Trophoblast cell (in vitro differentiated cells and primary cell): Measurements from ENCODE around the gene TBPL1.

Experiments used
- DNase-seq, 2 donors: peaks; one replicate each; pipeline ENCODE4 v3.0.0-alpha.2; 2016
- H2AFZ ChIP-seq: 2 replicates; pipeline ENCODE4 v1.6.1; 2013; ENCODE audit warnings: low read length, moderate library complexity, mild to moderate bottlenecking; ENCODE audit not compliant: insufficient read depth, poor library complexity
- H2AK5ac ChIP-seq: 2 replicates; pipeline ENCODE4 v1.6.1; 2013; ENCODE audit warnings: mild to moderate bottlenecking, low read length
- H2BK120ac ChIP-seq: 2 replicates; pipeline ENCODE4 v1.6.1; 2013; ENCODE audit warnings: low read length, mild to moderate bottlenecking, moderate library complexity; ENCODE audit not compliant: insufficient read depth, poor library complexity
- H2BK12ac ChIP-seq: 2 replicates; pipeline ENCODE4 v1.6.1; 2013; ENCODE audit warnings: mild to moderate bottlenecking, low read length, moderate library complexity
- H2BK5ac ChIP-seq: 2 replicates; pipeline ENCODE4 v1.6.1; 2013; ENCODE audit warnings: low read length, low read depth, moderate library complexity, mild to moderate bottlenecking; ENCODE audit not compliant: poor library complexity
- H3K14ac ChIP-seq: 2 replicates; pipeline ENCODE4 v1.6.1; 2013; ENCODE audit warnings: mild to moderate bottlenecking, low read length
- H3K18ac ChIP-seq: 2 replicates; pipeline ENCODE4 v1.6.1; 2013; ENCODE audit warnings: mild to moderate bottlenecking, low read length
- H3K23ac ChIP-seq: 2 replicates; pipeline ENCODE4 v1.6.1; 2013; ENCODE audit warnings: low read length
- H3K27ac ChIP-seq: 2 replicates; pipeline ENCODE4 v1.5.1; 2013; ENCODE audit warnings: low read depth, mild to moderate bottlenecking, inconsistent platforms, low read length, moderate library complexity
- H3K27me3 ChIP-seq: 2 replicates; pipeline ENCODE4 v1.6.1; 2013; ENCODE audit warnings: inconsistent platforms, mild to moderate bottlenecking, low read length, moderate library complexity; ENCODE audit not compliant: insufficient read depth
- H3K36me3 ChIP-seq, 2 experiments: 1 replicate in 1 of 2; 2 replicates in 1 of 2; pipeline ENCODE4 v1.6.1; 2013; ENCODE audit warnings: low read length in 2 of 2, mild to moderate bottlenecking in 2 of 2, moderate library complexity in 1 of 2; ENCODE audit not compliant: insufficient read depth in 2 of 2, control insufficient read depth in 1 of 2
- H3K4ac ChIP-seq: 2 replicates; pipeline ENCODE4 v1.6.1; 2013; ENCODE audit warnings: low read depth, mild to moderate bottlenecking, low read length, moderate library complexity
- H3K4me1 ChIP-seq, 2 experiments: 1 replicate in 1 of 2; 2 replicates in 1 of 2; pipeline ENCODE4 v1.6.1; 2013; ENCODE audit warnings: low read length in 2 of 2, mild to moderate bottlenecking in 2 of 2, moderate library complexity in 1 of 2; ENCODE audit not compliant: insufficient read depth in 2 of 2, control insufficient read depth in 1 of 2
- H3K4me2 ChIP-seq: 2 replicates; pipeline ENCODE4 v1.6.1; 2013; ENCODE audit warnings: inconsistent platforms, mild to moderate bottlenecking, low read length, moderate library complexity
- H3K4me3 ChIP-seq: 2 replicates; pipeline ENCODE4 v1.5.1; 2013; ENCODE audit warnings: mild to moderate bottlenecking, low read depth, low read length, inconsistent platforms
- H3K79me1 ChIP-seq: one replicate; pipeline ENCODE4 v1.6.1; 2013; ENCODE audit warnings: low read length
- H3K79me2 ChIP-seq: 2 replicates; pipeline ENCODE4 v1.6.1; 2013; ENCODE audit warnings: low read length, mild to moderate bottlenecking; ENCODE audit not compliant: control insufficient read depth, insufficient read depth, poor library complexity
- H3K9ac ChIP-seq: 2 replicates; pipeline ENCODE4 v1.6.1; 2013; ENCODE audit warnings: mild to moderate bottlenecking, low read length
- H3K9me3 ChIP-seq: 2 replicates; pipeline ENCODE4 v1.6.1; 2013; ENCODE audit warnings: low read depth, mild to moderate bottlenecking, control low read depth, inconsistent platforms, low read length; ENCODE audit not compliant: insufficient read depth
- H4K12ac ChIP-seq: 2 replicates; pipeline ENCODE4 v1.6.1; 2013; ENCODE audit warnings: low read depth, mild to moderate bottlenecking, low read length, moderate library complexity
- H4K8ac ChIP-seq: 2 replicates; pipeline ENCODE4 v1.6.1; 2013; ENCODE audit warnings: low read depth, mild to moderate bottlenecking, low read length, moderate library complexity
- H4K91ac ChIP-seq: one replicate; pipeline ENCODE4 v1.6.1; 2013; ENCODE audit warnings: low read depth, mild to moderate bottlenecking, low read length, moderate library complexity
- WGBS: extraction: QIAGEN DNeasy Blood & Tissue Kit; methylation state at CpG from one replicate; pipeline ENCODE4 v1.1.7; 2013; ENCODE audit warnings: missing lambda C conversion rate; ENCODE audit not compliant: insufficient read length, insufficient coverage; ENCODE audit errors: extremely low coverage; 5-methylcytosine and 5-hydroxymethylcytosine counted together

Gene TBPL1

DNA sequence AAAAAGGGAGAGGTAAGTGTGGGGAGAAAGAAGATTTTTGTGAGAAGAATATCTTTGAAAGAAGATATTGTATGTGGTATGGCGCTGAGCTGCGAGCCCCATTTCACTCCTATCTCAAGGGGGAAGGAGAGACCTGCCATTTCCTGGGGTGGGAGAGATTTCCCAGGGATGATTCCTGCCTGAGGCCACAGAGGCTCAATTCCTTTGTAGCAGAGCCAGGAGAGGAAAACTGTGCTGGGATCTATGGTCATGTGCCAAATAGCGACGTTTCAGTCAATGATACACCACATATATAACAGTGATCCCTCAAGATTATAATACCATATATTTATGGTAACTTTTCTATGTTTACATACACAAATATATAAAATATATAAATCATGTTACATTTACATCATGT lies 35.2 kb upstream of the TBPL1 start:
- no peak overlapping the region for H3K18ac ChIP-seq
- no peak overlapping the region for H3K9ac ChIP-seq
- H2AFZ ChIP-seq = no peak overlapping the region
- no peak overlapping the region for H3K4ac ChIP-seq
- H2AK5ac ChIP-seq = no peak overlapping the region
- H3K9me3 ChIP-seq = no peaks in the 10 kb centered on the region
- no peak overlapping the region for H3K23ac ChIP-seq
- H3K4me1 ChIP-seq = no peaks in the 10 kb centered on the region
- no peak overlapping the region for H2BK120ac ChIP-seq
- DNase-seq = no peak
- H2BK5ac ChIP-seq = no peak overlapping the region
- no peaks in the 10 kb centered on the region for H3K79me2 ChIP-seq
- no peaks in the 10 kb centered on the region for H3K27me3 ChIP-seq
- 100% methylated on average over 1 of the region's 4 CpGs for WGBS
- H3K14ac ChIP-seq = no peak overlapping the region
- no peak overlapping the region for H3K4me2 ChIP-seq
- no peaks in the 10 kb centered on the region for H3K36me3 ChIP-seq
- no peaks in the 10 kb centered on the region for H3K79me1 ChIP-seq
- H2BK12ac ChIP-seq = no peak overlapping the region
- H4K12ac ChIP-seq = no peak overlapping the region
- H4K91ac ChIP-seq = no peak overlapping the region
- H4K8ac ChIP-seq = no peak overlapping the region
- no peak overlapping the region for H3K27ac ChIP-seq
- H3K4me3 ChIP-seq = no peak overlapping the region

DNA sequence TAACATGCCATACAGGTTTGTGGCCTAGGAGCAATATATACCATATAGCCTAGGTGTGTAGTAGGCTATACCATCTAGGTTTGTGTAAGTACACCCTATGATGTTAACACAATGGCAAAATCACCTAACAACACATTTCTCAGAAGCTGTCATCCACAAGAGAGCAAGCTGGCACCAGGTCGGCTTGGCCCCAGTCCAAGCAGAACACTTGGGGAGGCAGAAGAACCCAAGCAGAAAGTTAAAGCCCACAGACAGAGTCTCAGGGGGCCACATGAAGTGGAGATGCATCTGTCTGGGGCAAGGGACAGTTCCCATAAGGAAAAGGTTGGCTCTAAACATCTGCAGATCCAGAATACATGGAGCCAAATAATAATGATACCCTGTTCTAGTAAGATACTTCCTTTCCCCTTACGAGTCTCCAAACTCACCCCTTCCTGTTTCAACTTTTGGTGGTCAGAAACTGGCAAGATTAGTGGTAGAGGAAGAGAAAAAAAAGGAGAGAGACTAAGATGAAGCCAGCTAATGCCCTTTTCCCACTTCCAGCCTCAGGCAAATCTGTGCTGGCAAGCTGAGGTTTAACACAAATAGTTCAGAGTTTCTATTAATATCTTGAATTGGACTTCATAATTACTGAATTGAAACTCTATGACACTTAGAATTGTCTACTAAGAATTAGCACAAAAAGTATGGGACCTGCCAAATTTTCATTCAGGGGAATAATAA lies 34.7 kb upstream of the TBPL1 start:
- H3K4me3 ChIP-seq = no peak overlapping the region
- H3K18ac ChIP-seq = no peak overlapping the region
- H3K79me2 ChIP-seq = no peaks in the 10 kb centered on the region

DNA sequence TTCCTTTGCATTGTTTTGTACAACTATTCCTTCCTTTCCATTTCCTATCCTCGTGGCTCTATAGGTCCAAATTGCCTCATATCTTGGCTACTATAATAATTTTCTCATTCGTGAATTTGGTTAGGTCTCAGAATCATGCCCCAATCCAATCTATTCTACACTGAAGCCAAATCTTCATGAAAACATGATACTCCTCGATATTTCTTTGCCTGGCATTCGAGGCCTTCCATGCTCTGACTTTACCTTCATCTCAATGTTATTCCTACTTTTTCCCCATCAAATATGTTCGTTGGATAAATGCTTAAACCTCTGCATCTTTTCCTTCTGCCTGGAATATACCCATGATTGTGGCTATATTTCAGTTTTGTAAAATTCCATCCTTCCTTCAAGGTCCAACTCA lies 33.7 kb upstream of the TBPL1 start:
- Histone ChIP-seq H3K9ac (no peak overlapping the region), H3K9me3 (no peaks in the 10 kb centered on the region), H2AK5ac (no peak overlapping the region), H3K14ac (no peak overlapping the region), H3K4me3 (no peak overlapping the region), H2BK12ac (no peak overlapping the region), H4K8ac (no peak overlapping the region), H3K4me1 (no peaks in the 10 kb centered on the region), H3K18ac (no peak overlapping the region), H3K23ac (no peak overlapping the region), H2BK5ac (no peak overlapping the region), H3K79me2 (no peaks in the 10 kb centered on the region), H2BK120ac (no peak overlapping the region), H3K36me3 (no peaks in the 10 kb centered on the region), H4K12ac (no peak overlapping the region), H3K27ac (no peak overlapping the region), H2AFZ (no peak overlapping the region), H3K27me3 (no peaks in the 10 kb centered on the region), H3K4ac (no peak overlapping the region), H3K4me2 (no peak overlapping the region), H4K91ac (no peak overlapping the region), H3K79me1 (no peaks in the 10 kb centered on the region)
- WGBS = no CpG with 5 or more reads among the region's 5 CpGs
- DNase-seq = no peak

More for the DNA sequence above, 34.7 kb upstream of the TBPL1 start:
- Histone ChIP-seq H4K12ac (no peak overlapping the region), H4K91ac (no peak overlapping the region), H3K9ac (no peak overlapping the region), H3K36me3 (no peaks in the 10 kb centered on the region), H2BK12ac (no peak overlapping the region), H3K9me3 (no peaks in the 10 kb centered on the region), H2BK120ac (no peak overlapping the region), H3K14ac (no peak overlapping the region), H3K79me1 (no peaks in the 10 kb centered on the region), H3K27me3 (no peaks in the 10 kb centered on the region), H3K27ac (no peak overlapping the region), H2BK5ac (no peak overlapping the region), H2AFZ (no peak overlapping the region), H4K8ac (no peak overlapping the region), H3K23ac (no peak overlapping the region), H3K4ac (no peak overlapping the region), H3K4me1 (no peaks in the 10 kb centered on the region), H2AK5ac (no peak overlapping the region), H3K4me2 (no peak overlapping the region)
- DNase-seq = no peak
- WGBS = no CpG with 5 or more reads among the region's 2 CpGs

DNA sequence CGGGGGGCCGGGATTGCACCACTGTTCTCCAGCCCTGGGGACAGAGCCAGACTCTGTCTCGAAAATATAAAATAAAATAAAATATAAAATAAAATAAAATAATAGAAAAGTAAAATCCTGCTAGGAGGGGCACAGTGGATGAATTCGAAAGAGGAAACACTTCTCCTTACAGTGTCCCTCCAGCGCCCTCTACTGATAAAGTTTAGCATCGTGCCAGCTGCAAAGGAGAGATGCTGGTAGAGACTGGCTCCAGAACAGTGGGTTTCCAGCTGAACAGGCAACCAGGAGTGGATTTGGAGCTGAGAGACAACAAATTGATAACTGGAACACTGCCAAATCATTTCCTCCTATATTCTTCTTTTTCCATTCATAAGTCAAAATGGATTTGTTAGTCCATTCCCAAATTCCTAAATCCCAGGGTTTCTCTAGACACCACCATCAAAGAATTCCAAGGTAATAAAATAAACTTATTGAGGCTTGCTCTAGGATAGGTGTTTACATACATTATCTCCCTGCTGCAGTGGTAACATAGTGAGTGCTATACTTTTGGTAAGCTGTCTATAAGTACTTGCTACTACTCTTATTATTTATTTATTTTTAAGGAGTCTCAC lies 31.7 kb upstream of the TBPL1 start:
- Histone ChIP-seq H3K4me3 (no peak overlapping the region), H4K8ac (no peak overlapping the region), H3K23ac (no peak overlapping the region), H3K14ac (no peak overlapping the region), H3K4ac (no peak overlapping the region), H3K18ac (no peak overlapping the region), H2BK120ac (no peak overlapping the region), H4K91ac (no peak overlapping the region), H3K27ac (no peak overlapping the region), H3K9me3 (no peaks in the 10 kb centered on the region), H3K27me3 (no peaks in the 10 kb centered on the region), H3K36me3 (no peaks in the 10 kb centered on the region), H2BK5ac (no peak overlapping the region), H3K79me1 (no peaks in the 10 kb centered on the region), H4K12ac (no peak overlapping the region), H2AK5ac (no peak overlapping the region), H3K79me2 (no peaks in the 10 kb centered on the region), H2AFZ (no peak overlapping the region), H3K9ac (no peak overlapping the region), H3K4me1 (no peaks in the 10 kb centered on the region), H2BK12ac (no peak overlapping the region), H3K4me2 (no peak overlapping the region)
- WGBS = no CpG with 5 or more reads among the region's 6 CpGs
- DNase-seq = peak; percentile 65 to 92
